Activated naive CD8-positive, alpha-beta T cell treated with anti-CD3 and anti-CD28 coated beads, Interleukin-2, amount 50 U/mL, for 24 hours (primary cell): Measurements from ENCODE around the gene MPV17.

Source experiments
- ATAC-seq: fragments of 150-1000 bp; cut with Tn5 transposase; one replicate; pipeline ENCODE4 v1.10.0; 2021
- DNase-seq: peaks from one replicate; pipeline ENCODE4 v3.0.0; 2021
- H3K27ac Mint-ChIP-seq: one replicate; pipeline ENCODE4 v1.8.0; 2021; ENCODE audit warnings: mild to moderate bottlenecking, mixed read lengths
- H3K27me3 Mint-ChIP-seq: one replicate; pipeline ENCODE4 v1.8.0; 2021; ENCODE audit warnings: mixed read lengths
- H3K36me3 Mint-ChIP-seq: one replicate; pipeline ENCODE4 v1.8.0; 2021; ENCODE audit warnings: low read depth, mixed read lengths
- H3K4me1 Mint-ChIP-seq: one replicate; pipeline ENCODE4 v1.8.0; 2021; ENCODE audit warnings: mixed read lengths
- H3K4me3 Mint-ChIP-seq: one replicate; pipeline ENCODE4 v1.8.0; 2021; ENCODE audit warnings: mild to moderate bottlenecking, moderate library complexity, mixed read lengths
- H3K9me3 Mint-ChIP-seq: one replicate; pipeline ENCODE4 v1.8.0; 2021; ENCODE audit warnings: mixed read lengths

Gene MPV17

GRCh38 chr2:27297195-27297594 lies 25.7 kb downstream of the MPV17 start:
- no peak for DNase-seq
- Mint-ChIP-seq H3K4me3 (no peak overlapping the region), H3K4me1 (no peaks in the 10 kb centered on the region), H3K36me3 (no peaks in the 10 kb centered on the region), H3K27me3 (peaks cover 16% of the 10 kb centered on the region), H3K9me3 (no peaks in the 10 kb centered on the region), H3K27ac (no peak overlapping the region)
- no peak for ATAC-seq

DNA sequence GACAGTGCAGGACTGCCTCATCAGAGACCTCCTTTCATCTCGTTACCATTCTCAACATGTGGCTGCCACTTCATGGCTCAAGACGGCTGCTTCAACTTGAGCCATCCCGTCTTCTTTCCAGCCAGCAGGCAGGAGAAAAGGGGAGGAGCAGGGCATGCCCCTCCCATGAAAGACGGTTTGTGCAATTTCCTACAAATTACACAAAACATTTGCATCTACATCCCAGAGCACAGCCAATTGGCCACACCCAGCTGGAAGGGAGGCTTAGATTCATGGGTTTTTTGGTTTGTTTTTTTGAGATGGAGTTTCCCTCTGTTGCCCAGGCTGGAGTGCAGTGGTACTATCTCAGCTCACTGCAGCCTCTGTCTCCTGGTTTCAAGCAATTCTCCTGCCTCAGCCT lies 26.4 kb downstream of the MPV17 start:
- H3K27me3 Mint-ChIP-seq = peaks cover 17% of the 10 kb centered on the region
- H3K4me1 Mint-ChIP-seq = no peaks in the 10 kb centered on the region
- H3K4me3 Mint-ChIP-seq = no peak overlapping the region
- DNase-seq = no peak
- no peak for ATAC-seq
- no peaks in the 10 kb centered on the region for H3K9me3 Mint-ChIP-seq
- H3K36me3 Mint-ChIP-seq = no peaks in the 10 kb centered on the region
- H3K27ac Mint-ChIP-seq = no peak overlapping the region

- Mint-ChIP-seq H3K4me1 (no peaks in the 10 kb centered on the region), H3K27ac (no peak overlapping the region), H3K4me3 (no peak overlapping the region), H3K9me3 (no peaks in the 10 kb centered on the region), H3K27me3 (peaks cover 17% of the 10 kb centered on the region), H3K36me3 (no peaks in the 10 kb centered on the region)
- ATAC-seq (no peak), DNase-seq (no peak)
Measured at GRCh38 chr2:27294928-27295327, 28.0 kb downstream of the MPV17 start.

- Mint-ChIP-seq H3K27me3 (peaks cover 12% of the 10 kb centered on the region), H3K4me1 (no peaks in the 10 kb centered on the region), H3K9me3 (no peaks in the 10 kb centered on the region), H3K4me3 (no peak overlapping the region), H3K27ac (no peak overlapping the region), H3K36me3 (no peaks in the 10 kb centered on the region)
- DNase-seq = no peak
- ATAC-seq = no peak
Measured at GRCh38 chr2:27291865-27292264, 31.0 kb downstream of the MPV17 start.

- DNase-seq (no peak), ATAC-seq (no peak)
- Mint-ChIP-seq H3K27ac (no peak overlapping the region), H3K36me3 (no peaks in the 10 kb centered on the region), H3K9me3 (no peaks in the 10 kb centered on the region), H3K4me1 (no peaks in the 10 kb centered on the region), H3K27me3 (peaks cover 10% of the 10 kb centered on the region), H3K4me3 (no peak overlapping the region)
Measured at GRCh38 chr2:27290549-27290948, 32.3 kb downstream of the MPV17 start.

GRCh38 chr2:27288610-27289009 lies 34.3 kb downstream of the MPV17 start:
- no peak for ATAC-seq
- Mint-ChIP-seq H3K27me3 (peaks cover 9% of the 10 kb centered on the region), H3K27ac (no peak overlapping the region), H3K4me1 (no peaks in the 10 kb centered on the region), H3K4me3 (no peak overlapping the region), H3K9me3 (no peaks in the 10 kb centered on the region), H3K36me3 (no peaks in the 10 kb centered on the region)
- DNase-seq = no peak

DNA sequence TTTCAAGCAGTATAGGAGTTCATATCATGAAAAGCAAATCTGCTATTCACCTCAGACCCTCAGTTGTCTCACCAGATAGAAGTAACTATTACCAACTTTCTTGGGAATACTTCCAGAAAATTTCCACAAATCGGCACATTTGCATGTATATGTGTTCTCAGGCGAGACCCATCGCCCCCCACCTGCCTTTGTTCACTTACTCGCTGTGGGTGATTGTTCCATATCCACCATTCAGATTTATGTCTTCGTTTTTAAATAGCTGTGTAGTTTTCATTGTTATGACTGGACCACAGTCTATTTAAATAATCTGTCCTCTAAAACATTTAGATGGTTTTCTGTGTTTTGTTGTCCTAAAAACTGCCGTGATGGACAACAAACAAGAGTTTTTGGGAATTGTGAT lies 37.4 kb downstream of the MPV17 start:
- ATAC-seq = no peak
- Mint-ChIP-seq H3K4me3 (no peak overlapping the region), H3K4me1 (no peaks in the 10 kb centered on the region), H3K27ac (no peak overlapping the region), H3K36me3 (no peaks in the 10 kb centered on the region), H3K27me3 (peaks cover 19% of the 10 kb centered on the region), H3K9me3 (no peaks in the 10 kb centered on the region)
- DNase-seq = no peak

DNA sequence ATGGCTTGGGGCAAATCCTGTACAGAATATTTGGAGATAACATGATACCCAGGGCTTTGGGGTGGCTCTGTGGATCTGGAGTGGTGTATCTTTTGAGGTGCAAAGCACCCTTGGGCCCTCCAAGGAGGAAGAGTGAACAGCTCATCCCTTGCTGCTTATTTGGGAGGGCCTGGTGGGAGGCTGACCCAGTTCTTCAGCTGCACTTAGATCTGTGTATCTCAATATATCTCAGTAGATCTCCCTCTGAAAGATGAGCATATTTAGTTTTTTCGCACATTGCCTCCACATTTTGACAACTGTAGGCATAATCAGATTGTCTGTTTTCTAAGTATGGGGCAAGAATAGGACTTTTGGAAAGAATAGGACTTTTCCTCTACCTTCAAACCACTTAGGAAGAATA lies 37.9 kb downstream of the MPV17 start:
- ATAC-seq (no peak), DNase-seq (no peak)

DNA sequence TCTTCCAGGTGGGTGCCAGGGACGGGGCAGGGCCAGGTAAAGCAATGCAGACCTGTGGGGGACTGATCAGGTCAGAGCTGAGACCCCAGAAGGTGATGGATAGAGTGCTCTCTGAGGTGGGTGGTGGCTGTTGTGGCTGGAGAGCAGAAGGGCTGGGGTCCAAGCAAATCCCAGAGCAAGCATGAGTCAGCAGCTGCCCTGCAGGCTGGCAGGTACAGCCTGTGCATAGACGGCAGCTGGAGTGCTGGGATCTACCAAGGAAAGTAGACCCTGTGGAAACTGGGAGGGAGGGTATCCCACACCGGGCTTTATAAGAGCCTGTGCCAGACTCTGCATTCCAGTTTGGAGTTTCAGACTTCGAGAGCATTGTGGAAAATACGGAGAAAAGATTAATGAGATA lies 40.0 kb downstream of the MPV17 start:
- ATAC-seq (no peak), DNase-seq (no peak)
- H3K27me3 Mint-ChIP-seq = peaks cover 22% of the 10 kb centered on the region

More for the DNA sequence above, 37.9 kb downstream of the MPV17 start:
- H3K36me3 Mint-ChIP-seq = no peaks in the 10 kb centered on the region
- H3K4me1 Mint-ChIP-seq = no peaks in the 10 kb centered on the region
- no peak overlapping the region for H3K4me3 Mint-ChIP-seq
- H3K27me3 Mint-ChIP-seq = peaks cover 19% of the 10 kb centered on the region
- no peaks in the 10 kb centered on the region for H3K9me3 Mint-ChIP-seq
- no peak overlapping the region for H3K27ac Mint-ChIP-seq

DNA sequence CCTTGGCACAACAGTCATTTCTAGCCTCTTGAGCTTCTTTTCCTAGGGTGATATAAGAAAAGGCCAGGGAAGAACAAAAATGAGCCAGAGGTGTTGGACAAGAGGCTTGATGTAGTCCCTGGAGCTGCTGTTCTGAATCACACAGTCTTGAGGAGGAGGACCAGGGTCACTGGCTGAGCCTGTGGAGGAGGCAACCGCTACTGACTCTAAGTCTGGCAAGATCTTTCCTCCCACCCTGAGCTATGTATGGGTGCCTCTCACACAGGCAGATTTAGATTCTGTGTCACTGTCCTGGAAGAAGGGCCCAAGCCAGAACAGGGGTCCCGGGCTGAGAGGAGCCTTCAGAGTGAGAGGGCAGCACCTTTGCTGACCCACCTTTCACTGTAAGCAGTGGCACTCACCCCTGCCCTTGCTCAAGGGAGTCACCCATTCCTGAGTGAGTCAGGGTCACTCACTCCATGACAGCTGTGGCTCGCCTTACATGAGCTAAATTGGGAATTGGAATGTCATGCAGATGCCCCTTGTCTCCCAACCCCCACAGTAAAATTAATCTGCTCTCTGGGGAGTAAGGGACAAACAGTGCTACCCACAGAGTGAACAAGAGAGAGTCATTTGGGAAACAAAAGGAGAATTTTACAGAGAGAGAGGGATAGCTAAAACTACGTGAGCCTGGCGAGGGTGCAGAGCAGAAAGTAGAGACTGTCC lies 40.9 kb downstream of the MPV17 start, which contains the start of gene TRIM54:
TRIM54 (plus strand) TSS at position 575 of the 705 bp plus-strand sequence. CDS start 303 bp downstream, outside the sequence.
- DNase-seq (no peak), ATAC-seq (no peak)
- no peak within 1 kb of the TSS for H3K27ac Mint-ChIP-seq

More for the DNA sequence above, 40.0 kb downstream of the MPV17 start:
- no peaks in the 10 kb centered on the region for H3K36me3 Mint-ChIP-seq
- no peak overlapping the region for H3K4me3 Mint-ChIP-seq
- H3K27ac Mint-ChIP-seq = no peak overlapping the region
- no peaks in the 10 kb centered on the region for H3K9me3 Mint-ChIP-seq
- H3K4me1 Mint-ChIP-seq = peaks cover 3% of the 10 kb centered on the region

DNA sequence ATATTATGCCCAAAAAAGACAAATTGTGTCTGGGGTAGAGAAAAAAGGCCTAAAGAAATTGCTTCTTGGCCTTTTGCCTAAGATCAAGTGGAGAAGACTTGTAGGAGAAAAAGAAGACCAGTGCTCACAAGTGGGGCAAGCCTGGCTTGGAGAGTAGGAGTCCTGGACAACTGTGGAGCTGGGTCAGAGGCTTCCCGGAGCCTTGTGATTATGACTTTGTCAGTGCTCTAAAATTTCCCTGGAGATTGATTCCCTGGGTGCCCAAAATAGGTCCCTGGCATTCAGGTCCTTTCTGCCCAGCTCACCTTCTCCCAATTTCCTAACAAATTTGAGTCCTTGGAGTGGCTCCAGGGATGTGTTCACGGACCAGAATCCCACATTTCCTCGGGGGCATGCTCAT lies 41.5 kb downstream of the MPV17 start:
- Mint-ChIP-seq H3K4me1 (peaks cover 3% of the 10 kb centered on the region), H3K4me3 (no peak overlapping the region), H3K36me3 (no peaks in the 10 kb centered on the region), H3K27ac (no peak overlapping the region), H3K27me3 (peaks cover 22% of the 10 kb centered on the region), H3K9me3 (no peaks in the 10 kb centered on the region)
- no peak for ATAC-seq
- no peak for DNase-seq

More for the DNA sequence above, 40.9 kb downstream of the MPV17 start, which contains the start of gene TRIM54:
- Mint-ChIP-seq H3K4me3 (no peak within 1 kb of the TSS), H3K27me3 (peaks cover 22% of the 10 kb centered on the region), H3K4me1 (peaks cover 3% of the 10 kb centered on the region), H3K36me3 (no peaks in the 10 kb centered on the region), H3K9me3 (no peaks in the 10 kb centered on the region)

DNA sequence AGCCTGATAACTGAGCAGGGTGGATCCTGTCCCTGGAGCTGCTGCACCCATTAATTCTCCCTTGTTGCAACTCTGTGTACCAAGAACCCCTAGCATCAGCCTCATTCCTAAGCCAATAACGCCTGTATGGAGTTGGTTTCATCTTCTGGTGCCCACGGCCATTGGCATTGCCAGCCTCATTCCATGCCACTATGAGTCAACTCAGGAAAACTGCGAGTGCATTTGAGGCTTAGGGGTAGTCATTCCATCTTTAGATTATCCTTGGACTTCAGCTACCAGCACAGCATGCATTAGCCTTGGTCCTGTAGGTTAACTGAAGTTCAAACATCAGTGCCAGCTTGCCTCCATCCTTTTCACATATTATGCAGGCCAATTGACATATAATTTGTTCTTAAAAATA lies 42.1 kb downstream of the MPV17 start:
- ATAC-seq = no peak
- Mint-ChIP-seq H3K9me3 (no peaks in the 10 kb centered on the region), H3K4me3 (no peak overlapping the region), H3K36me3 (no peaks in the 10 kb centered on the region), H3K27me3 (peaks cover 22% of the 10 kb centered on the region), H3K27ac (no peak overlapping the region), H3K4me1 (peaks cover 3% of the 10 kb centered on the region)
- no peak for DNase-seq

DNA sequence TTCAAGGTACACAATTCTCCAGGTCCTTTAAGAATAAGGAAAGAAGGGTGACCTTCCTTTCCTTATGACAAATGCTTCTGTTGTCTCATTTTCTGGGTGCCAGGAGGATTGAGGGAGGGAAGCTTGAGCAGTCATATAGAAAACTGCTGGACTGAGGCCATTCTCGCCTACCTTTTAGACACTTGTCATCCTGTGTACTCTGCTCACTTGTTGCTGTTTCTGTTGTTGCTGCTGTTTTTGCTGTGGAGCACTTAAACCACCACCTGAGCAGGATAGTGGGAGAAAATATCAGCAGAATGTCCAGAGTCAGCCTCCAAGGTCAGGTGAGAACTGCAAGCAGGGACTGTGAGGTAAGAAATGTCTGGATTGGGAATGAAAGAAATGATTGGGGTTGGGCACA lies 44.9 kb downstream of the MPV17 start:
- no peak for ATAC-seq
- no peaks in the 10 kb centered on the region for H3K9me3 Mint-ChIP-seq
- H3K27ac Mint-ChIP-seq = no peak overlapping the region
- H3K36me3 Mint-ChIP-seq = no peaks in the 10 kb centered on the region
- DNase-seq = no peak
- no peak overlapping the region for H3K4me3 Mint-ChIP-seq
- peaks cover 3% of the 10 kb centered on the region for H3K4me1 Mint-ChIP-seq
- H3K27me3 Mint-ChIP-seq = peaks cover 20% of the 10 kb centered on the region

GRCh38 chr2:27275211-27276150 lies 47.4 kb downstream of the MPV17 start, which contains the start of gene DNAJC5G:
TSS of gene DNAJC5G (plus strand) at chr2:27275433. CDS start at chr2:27276729, 1,296 bp downstream.
- H3K27ac Mint-ChIP-seq = no peak within 1 kb of the TSS

More at GRCh38 chr2:27275211-27276150, 47.4 kb downstream of the MPV17 start, which contains the start of gene DNAJC5G:
- no peak for DNase-seq
- H3K4me1 Mint-ChIP-seq = peaks cover 3% of the 10 kb centered on the region
- no peak for ATAC-seq
- peaks cover 10% of the 10 kb centered on the region for H3K27me3 Mint-ChIP-seq
- no peak within 1 kb of the TSS for H3K4me3 Mint-ChIP-seq
- no peaks in the 10 kb centered on the region for H3K36me3 Mint-ChIP-seq
- no peaks in the 10 kb centered on the region for H3K9me3 Mint-ChIP-seq
